Measurements from ENCODE around the gene AUNIP.

DNA sequence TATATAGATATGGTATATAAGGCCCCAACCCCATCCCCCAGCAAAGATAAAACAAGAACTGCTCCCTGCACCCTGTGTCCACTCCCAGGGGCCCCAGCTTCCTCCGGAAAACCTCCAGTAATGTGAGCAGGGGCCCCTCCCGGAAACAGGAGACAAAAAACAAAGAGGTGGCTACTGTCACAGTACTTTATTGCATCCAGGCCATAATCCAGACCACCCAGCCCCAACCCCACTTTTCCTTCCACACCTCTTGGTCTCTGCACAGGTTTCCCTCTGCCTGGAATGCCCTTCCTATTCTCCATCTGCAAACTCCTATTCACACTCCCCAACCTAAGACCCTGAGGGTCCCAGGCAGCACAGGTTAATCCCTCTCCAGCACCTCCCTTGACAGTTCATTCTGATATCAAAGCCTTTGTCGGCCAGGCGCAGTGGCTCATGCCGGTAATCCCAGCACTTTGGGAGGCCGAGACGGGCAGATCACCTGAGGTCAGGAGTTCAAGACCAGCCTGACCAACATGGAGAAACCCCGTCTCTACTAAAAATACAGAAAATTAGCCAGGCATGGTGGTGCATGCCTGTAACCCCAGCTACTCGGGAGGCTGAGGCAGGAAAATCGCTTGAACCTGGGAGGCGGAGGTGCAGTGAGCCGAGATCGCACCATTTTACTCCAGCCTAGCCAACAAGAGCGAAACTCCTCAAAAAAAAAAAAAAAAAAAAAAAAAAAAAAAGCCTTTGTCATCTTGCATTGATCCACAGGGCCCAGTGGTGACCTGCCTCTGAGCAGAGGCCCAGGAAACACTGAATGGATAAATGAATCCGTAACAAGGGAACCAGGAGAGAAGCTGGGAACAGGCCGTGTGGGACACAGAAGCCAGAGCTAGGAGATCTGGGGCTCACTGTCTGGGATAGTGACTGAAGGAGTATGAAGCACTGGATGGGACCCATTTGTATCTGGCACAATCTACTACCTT lies 2.3 kb upstream of the AUNIP start:
- TF ChIP-seq, protein P1, sequence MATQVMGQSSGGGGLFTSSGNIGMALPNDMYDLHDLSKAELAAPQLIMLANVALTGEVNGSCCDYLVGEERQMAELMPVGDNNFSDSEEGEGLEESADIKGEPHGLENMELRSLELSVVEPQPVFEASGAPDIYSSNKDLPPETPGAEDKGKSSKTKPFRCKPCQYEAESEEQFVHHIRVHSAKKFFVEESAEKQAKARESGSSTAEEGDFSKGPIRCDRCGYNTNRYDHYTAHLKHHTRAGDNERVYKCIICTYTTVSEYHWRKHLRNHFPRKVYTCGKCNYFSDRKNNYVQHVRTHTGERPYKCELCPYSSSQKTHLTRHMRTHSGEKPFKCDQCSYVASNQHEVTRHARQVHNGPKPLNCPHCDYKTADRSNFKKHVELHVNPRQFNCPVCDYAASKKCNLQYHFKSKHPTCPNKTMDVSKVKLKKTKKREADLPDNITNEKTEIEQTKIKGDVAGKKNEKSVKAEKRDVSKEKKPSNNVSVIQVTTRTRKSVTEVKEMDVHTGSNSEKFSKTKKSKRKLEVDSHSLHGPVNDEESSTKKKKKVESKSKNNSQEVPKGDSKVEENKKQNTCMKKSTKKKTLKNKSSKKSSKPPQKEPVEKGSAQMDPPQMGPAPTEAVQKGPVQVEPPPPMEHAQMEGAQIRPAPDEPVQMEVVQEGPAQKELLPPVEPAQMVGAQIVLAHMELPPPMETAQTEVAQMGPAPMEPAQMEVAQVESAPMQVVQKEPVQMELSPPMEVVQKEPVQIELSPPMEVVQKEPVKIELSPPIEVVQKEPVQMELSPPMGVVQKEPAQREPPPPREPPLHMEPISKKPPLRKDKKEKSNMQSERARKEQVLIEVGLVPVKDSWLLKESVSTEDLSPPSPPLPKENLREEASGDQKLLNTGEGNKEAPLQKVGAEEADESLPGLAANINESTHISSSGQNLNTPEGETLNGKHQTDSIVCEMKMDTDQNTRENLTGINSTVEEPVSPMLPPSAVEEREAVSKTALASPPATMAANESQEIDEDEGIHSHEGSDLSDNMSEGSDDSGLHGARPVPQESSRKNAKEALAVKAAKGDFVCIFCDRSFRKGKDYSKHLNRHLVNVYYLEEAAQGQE (IDR thresholded peaks at IDR 0.05; ENCODE audit: low read depth), result no peak
- TF ChIP-seq, protein P2, sequence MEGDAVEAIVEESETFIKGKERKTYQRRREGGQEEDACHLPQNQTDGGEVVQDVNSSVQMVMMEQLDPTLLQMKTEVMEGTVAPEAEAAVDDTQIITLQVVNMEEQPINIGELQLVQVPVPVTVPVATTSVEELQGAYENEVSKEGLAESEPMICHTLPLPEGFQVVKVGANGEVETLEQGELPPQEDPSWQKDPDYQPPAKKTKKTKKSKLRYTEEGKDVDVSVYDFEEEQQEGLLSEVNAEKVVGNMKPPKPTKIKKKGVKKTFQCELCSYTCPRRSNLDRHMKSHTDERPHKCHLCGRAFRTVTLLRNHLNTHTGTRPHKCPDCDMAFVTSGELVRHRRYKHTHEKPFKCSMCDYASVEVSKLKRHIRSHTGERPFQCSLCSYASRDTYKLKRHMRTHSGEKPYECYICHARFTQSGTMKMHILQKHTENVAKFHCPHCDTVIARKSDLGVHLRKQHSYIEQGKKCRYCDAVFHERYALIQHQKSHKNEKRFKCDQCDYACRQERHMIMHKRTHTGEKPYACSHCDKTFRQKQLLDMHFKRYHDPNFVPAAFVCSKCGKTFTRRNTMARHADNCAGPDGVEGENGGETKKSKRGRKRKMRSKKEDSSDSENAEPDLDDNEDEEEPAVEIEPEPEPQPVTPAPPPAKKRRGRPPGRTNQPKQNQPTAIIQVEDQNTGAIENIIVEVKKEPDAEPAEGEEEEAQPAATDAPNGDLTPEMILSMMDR (IDR thresholded peaks at IDR 0.05 in 2 of 3, conservative IDR thresholded peaks at IDR 0.05 in 1 of 3; ENCODE audit: borderline replicate concordance in 1 of 3, insufficient read depth in 1 of 3, low read depth in 2 of 3, low read length in 2 of 3), result no peak
- TF ChIP-seq JUND (IDR thresholded peaks at IDR 0.05), result peak; percentile 64

Measured in HCT116 (cell line).